Measurements from ENCODE around the gene IRAK1. TPM values are rescaled to one million over a fixed set of nuclear protein-coding genes. Genes with fewer than 3 reads are reported as not detected.

Gene IRAK1
- total RNA-seq, 1 experiment from 2014 or later = 147 TPM

DNA sequence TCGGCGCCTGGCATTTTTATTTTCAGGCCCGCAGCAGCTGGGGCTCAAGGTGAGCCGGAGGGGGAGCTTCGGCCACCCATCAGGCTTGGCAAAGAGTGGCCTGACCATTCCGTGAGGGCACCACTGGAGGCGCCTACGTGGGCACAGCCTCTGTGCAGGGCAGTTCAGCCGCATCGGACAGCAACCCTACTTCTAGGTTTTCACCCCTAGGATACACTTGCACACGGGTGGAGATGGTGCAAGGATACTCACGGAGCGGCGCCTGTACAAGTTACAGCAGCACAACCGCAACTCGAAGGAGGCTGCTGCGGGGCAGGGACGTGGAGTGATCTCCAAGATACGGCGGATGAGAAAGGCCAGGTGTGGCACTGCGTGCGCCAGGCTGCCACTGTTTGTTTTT lies 58.9 kb downstream of the IRAK1 start:
- H3K27ac ChIP-seq (ENCODE audit: low read depth, low read length, poor library complexity, severe bottlenecking) = no peak overlapping the region
- TF ChIP-seq, protein P1, sequence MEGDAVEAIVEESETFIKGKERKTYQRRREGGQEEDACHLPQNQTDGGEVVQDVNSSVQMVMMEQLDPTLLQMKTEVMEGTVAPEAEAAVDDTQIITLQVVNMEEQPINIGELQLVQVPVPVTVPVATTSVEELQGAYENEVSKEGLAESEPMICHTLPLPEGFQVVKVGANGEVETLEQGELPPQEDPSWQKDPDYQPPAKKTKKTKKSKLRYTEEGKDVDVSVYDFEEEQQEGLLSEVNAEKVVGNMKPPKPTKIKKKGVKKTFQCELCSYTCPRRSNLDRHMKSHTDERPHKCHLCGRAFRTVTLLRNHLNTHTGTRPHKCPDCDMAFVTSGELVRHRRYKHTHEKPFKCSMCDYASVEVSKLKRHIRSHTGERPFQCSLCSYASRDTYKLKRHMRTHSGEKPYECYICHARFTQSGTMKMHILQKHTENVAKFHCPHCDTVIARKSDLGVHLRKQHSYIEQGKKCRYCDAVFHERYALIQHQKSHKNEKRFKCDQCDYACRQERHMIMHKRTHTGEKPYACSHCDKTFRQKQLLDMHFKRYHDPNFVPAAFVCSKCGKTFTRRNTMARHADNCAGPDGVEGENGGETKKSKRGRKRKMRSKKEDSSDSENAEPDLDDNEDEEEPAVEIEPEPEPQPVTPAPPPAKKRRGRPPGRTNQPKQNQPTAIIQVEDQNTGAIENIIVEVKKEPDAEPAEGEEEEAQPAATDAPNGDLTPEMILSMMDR (conservative IDR thresholded peaks at IDR 0.05; ENCODE audit: low read depth, low read length) = no peak
- TF ChIP-seq EZH2 (IDR thresholded peaks at IDR 0.05; ENCODE audit: borderline replicate concordance, low read depth, low read length, poor library complexity, severe bottlenecking) = no peak
- no peaks in the 10 kb centered on the region for H3K4me1 ChIP-seq (ENCODE audit: insufficient read depth, low read length, poor library complexity, severe bottlenecking)
- no peak overlapping the region for H3K4me3 ChIP-seq (ENCODE audit: low read depth, low read length, poor library complexity, severe bottlenecking)
- no TSS peak for BruUV-seq (replicated peaks)
- ChIA-PET POLR2A (ENCODE audit: low non-redundant PET) (no interaction called here), CTCF (no interaction called here)
- DNase-seq (ENCODE audit: low spot score) = no peak
- intact Hi-C loops (cut with micrococcal nuclease; ENCODE audit: unreplicated experiment) = no loop called here
- no peaks in the 10 kb centered on the region for H3K27me3 ChIP-seq (replicated peaks; ENCODE audit: insufficient read depth, low read depth, low read length, poor library complexity)
- H3K9me3 ChIP-seq (ENCODE audit: low read depth, low read length, poor library complexity, severe bottlenecking) = no peaks in the 10 kb centered on the region
- peaks cover 79% of the 10 kb centered on the region for H3K36me3 ChIP-seq (ENCODE audit: insufficient read depth, low read length, poor library complexity, severe bottlenecking)

Small RNA genes lying within 50 kb of the gene (microRNA-seq; reads per million reads assigned to microRNA genes)
- gene MIR3202-1 (not detected), gene MIR3202-2 (not detected), gene MIR718 (not detected)

Other genes starting within 250 kb of the IRAK1 start
- not detected in 2 replicates for gene SRPK3, start 238.9 kb downstream of the IRAK1 start, total RNA-seq (2021)
- 52.0 and 55.7 TPM in 2 replicates for gene IDH3G, start 225.5 kb downstream of the IRAK1 start, total RNA-seq (2021)
- gene SSR4, start 225.2 kb downstream of the IRAK1 start, total RNA-seq (2021) = 205 and 214 TPM in 2 replicates
- 2.6 and 6.0 TPM in 2 replicates for gene PDZD4, start 189.4 kb downstream of the IRAK1 start, total RNA-seq (2021)
- 0.64 and 0.87 TPM in 2 replicates for gene L1CAM, start 133.7 kb downstream of the IRAK1 start, total RNA-seq (2021)
- not detected in 2 replicates for gene AVPR2, start 115.2 kb downstream of the IRAK1 start, total RNA-seq (2021)
- 43.0 and 45.7 TPM in 2 replicates for gene ARHGAP4, start 93.6 kb downstream of the IRAK1 start, total RNA-seq (2021)
- 136 and 140 TPM in 2 replicates for gene NAA10, start 84.9 kb downstream of the IRAK1 start, total RNA-seq (2021)
- 3.4 and 5.7 TPM in 2 replicates for gene RENBP, start 75.3 kb downstream of the IRAK1 start, total RNA-seq (2021)
- gene HCFC1, start 48.1 kb downstream of the IRAK1 start, total RNA-seq (2021) = 124 and 137 TPM in 2 replicates
- 2.8 and 6.8 TPM in 2 replicates for gene TMEM187, start 47.1 kb downstream of the IRAK1 start, total RNA-seq (2021)
- 51.9 and 52.8 TPM in 2 replicates for gene MECP2, start 77.8 kb upstream of the IRAK1 start, total RNA-seq (2021)
- gene OPN1LW, start 124.3 kb upstream of the IRAK1 start, total RNA-seq (2021) = not detected in 2 replicates
- not detected in 2 replicates for gene OPN1MW, start 162.7 kb upstream of the IRAK1 start, total RNA-seq (2021)
- not detected in 2 replicates for gene OPN1MW2, start 199.9 kb upstream of the IRAK1 start, total RNA-seq (2021)
- gene OPN1MW3, start 237.7 kb upstream of the IRAK1 start, total RNA-seq (2021) = not detected in 2 replicates